Iris pigment epithelial cell (primary cell): ENCODE data around the gene KCMF1.

ENCODE experiments used
- DNase-seq: peaks from one replicate; pipeline ENCODE4 v3.0.0-alpha.2; 2011; ENCODE audit warnings: low read depth

KCMF1 gene

GRCh38 chr2:84980263-84980983 is 9.5 kb downstream of the KCMF1 start:
- DNase-seq, result no peak

- no peak for DNase-seq
Measured at GRCh38 chr2:84986018-84986417, 15.1 kb downstream of the KCMF1 start.

- DNase-seq, result no peak
Measured at GRCh38 chr2:84989422-84989821, 18.5 kb downstream of the KCMF1 start.

- no peak for DNase-seq
Measured at GRCh38 chr2:84989927-84990326, 19.0 kb downstream of the KCMF1 start.

GRCh38 chr2:84991404-84992160 is 20.6 kb downstream of the KCMF1 start:
- DNase-seq, result peak; percentile 97

- DNase-seq, result no peak
Measured at GRCh38 chr2:84995826-84996225, 24.9 kb downstream of the KCMF1 start.

GRCh38 chr2:84996909-84997308 is 25.9 kb downstream of the KCMF1 start:
- DNase-seq, result no peak

GRCh38 chr2:84999553-84999955 is 28.6 kb downstream of the KCMF1 start:
- DNase-seq, result no peak

- DNase-seq, result no peak
Measured at GRCh38 chr2:85001595-85001994, 30.6 kb downstream of the KCMF1 start.

GRCh38 chr2:85002534-85002933 is 31.6 kb downstream of the KCMF1 start:
- no peak for DNase-seq

- no peak for DNase-seq
Measured at GRCh38 chr2:85008252-85008651, 37.3 kb downstream of the KCMF1 start.

GRCh38 chr2:85009019-85009618 is 38.2 kb downstream of the KCMF1 start:
- DNase-seq, result no peak

- no peak for DNase-seq
Measured at GRCh38 chr2:85010404-85010803, 39.4 kb downstream of the KCMF1 start.

GRCh38 chr2:85011098-85011497 is 40.1 kb downstream of the KCMF1 start:
- no peak for DNase-seq

- DNase-seq, result no peak
Measured at GRCh38 chr2:85011747-85012146, 40.8 kb downstream of the KCMF1 start.

- no peak for DNase-seq
Measured at GRCh38 chr2:85012431-85012830, 41.5 kb downstream of the KCMF1 start.

- DNase-seq, result peak; percentile 36
Measured at GRCh38 chr2:85012855-85013254, 41.9 kb downstream of the KCMF1 start.

- peak; percentile 40 for DNase-seq
Measured at GRCh38 chr2:85015653-85016360, 44.8 kb downstream of the KCMF1 start.

- DNase-seq, result no peak
Measured at GRCh38 chr2:85016446-85016845, 45.5 kb downstream of the KCMF1 start.

- peak; percentile 44 for DNase-seq
Measured at GRCh38 chr2:85017411-85018048, 46.6 kb downstream of the KCMF1 start.

- DNase-seq, result peak; percentile 23
Measured at GRCh38 chr2:85018049-85018447, 47.1 kb downstream of the KCMF1 start.

- no peak for DNase-seq
Measured at GRCh38 chr2:85019121-85019520, 48.2 kb downstream of the KCMF1 start.
